GM19452 (cell line): ENCODE results near the gene ARHGEF38.
A peak's percentile ranks its signal among the peaks of the same experiment; 100 is the strongest.
"Not testable (repeated sequence)": the region's sequence is repeated elsewhere in the genome, so short reads cannot be mapped to it uniquely, and the experiment has no call there.

Experiments used
- ATAC-seq: cut with Tn5 transposase; IDR thresholded peaks from one replicate; pipeline ENCODE4 v1.9.1; 2021; ENCODE audit not compliant: unreplicated experiment

The ARHGEF38 gene

DNA sequence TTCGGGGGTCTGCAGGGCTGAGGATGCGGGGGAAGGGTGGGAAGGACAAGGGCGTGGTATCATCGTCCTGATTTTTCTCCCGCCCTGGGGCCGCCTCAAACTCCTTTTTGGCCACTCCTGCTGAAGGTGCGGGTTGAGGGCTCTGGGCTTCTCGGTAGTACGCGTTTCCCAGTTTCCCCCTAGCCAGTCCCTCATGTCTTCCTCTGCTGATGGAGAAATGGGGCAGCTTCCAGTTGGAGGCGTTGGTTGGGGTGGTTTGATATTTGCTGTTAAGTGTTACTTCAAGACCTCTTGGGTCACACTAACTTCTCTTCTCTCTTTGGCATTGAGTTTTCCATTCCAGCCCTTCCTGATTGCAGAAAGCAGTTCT lies 156.6 kb downstream of the ARHGEF38 start:
- ATAC-seq, result peak; percentile 37

DNA sequence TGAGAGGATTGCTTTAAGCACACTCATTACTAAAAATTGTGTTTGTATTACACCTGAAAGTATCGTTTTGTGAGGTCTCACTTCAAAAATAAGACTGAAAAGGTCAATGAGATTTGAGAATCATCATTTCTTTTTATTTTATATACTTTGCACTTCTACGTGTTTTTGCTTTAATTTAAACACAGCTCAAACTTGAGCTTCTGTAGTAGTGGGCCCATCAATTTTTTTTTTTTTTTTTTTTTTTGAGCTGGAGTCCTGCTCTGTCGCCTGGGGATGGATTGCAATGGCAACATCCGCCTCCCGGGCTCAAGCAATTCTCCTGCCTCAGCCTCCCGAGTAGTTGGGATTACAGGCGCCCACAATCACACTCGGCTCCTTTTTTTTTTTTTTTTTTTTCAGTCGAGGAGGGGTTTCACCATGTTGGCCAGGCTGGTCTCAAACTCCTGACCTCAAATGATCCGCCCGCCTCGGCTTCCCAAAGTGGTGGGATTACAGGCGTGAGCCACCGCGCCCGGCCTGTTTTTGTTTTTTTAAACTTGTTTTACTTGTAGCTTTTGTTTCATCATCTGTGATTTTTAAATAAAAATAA lies 157.7 kb downstream of the ARHGEF38 start:
- no peak for ATAC-seq

DNA sequence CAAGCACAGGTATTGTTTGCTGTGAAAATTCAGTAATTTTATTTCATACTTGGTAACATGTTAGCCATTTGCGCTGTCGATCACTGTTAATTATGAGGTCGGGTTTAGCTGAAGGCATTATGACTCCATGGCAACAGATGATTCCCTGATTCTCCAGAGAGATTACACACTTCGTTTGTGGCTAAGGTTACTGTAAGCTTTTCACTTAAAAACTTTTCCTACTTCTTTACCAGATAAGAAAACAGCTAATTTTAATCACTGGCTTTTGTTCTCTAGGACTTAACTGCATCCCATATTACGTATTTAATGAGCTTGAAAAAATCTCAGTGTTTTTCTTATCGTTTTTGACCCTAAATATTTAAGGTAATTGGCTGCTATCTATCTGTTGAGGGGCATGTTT lies 158.3 kb downstream of the ARHGEF38 start:
- no peak for ATAC-seq

DNA sequence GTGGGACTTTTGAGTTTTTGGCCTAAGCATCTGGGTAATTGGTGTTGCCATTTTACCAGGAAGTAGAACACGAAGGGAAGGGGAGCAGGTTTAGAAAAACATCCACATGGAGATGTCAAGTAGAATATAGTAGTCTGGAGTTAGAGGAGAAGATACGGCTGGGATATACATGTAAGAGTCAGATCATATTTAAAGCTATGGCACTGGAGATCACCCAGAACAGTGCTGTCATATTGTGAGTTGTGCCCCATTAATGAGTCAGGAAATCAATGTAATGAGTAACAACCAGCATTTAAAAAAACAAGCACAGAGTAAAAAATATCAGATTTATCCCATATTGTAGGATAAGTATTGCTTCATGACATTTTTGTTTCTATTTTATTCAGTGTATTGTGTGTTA lies 160.3 kb downstream of the ARHGEF38 start:
- no peak for ATAC-seq

DNA sequence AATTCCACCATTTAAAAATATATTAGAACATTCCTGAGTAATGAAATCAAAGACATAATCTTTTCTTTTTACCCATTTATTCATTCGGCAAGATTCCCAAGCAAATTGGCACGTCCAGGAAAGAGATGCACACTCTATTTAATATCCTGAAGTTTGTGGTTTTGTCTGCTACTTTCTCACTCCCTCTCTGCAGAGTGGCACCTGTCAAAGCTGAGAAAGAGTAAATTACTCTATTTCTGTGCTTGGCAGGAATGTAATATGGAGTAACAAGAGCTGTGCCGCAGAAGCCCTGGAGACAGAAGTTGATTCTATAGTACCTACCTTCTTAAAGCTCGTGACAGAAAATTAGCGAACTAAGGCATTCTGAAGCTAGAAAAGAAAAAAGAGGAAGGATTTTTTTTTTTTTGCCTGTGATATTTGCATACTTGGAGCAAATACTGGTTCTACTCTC lies 161.7 kb downstream of the ARHGEF38 start:
- ATAC-seq, result no peak

DNA sequence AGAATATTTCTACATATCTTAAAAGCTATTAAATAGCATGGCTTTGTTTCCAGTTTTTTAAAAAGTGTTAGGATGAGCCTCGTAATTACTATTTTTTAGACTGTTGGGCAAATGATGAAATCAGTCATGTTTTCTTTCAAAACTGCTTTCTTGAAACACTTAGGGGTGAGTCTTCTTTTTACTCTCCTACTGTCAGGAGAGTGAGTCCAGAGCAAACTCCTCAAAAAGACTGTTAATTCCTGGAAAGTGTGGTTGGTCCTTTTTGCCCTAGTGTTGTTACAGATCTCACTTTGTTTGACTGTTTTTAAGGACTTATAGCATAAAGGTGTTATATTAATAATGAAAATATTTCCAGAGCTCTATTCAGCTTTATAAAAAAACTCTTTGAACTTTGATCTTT lies 162.5 kb downstream of the ARHGEF38 start:
- no peak for ATAC-seq

DNA sequence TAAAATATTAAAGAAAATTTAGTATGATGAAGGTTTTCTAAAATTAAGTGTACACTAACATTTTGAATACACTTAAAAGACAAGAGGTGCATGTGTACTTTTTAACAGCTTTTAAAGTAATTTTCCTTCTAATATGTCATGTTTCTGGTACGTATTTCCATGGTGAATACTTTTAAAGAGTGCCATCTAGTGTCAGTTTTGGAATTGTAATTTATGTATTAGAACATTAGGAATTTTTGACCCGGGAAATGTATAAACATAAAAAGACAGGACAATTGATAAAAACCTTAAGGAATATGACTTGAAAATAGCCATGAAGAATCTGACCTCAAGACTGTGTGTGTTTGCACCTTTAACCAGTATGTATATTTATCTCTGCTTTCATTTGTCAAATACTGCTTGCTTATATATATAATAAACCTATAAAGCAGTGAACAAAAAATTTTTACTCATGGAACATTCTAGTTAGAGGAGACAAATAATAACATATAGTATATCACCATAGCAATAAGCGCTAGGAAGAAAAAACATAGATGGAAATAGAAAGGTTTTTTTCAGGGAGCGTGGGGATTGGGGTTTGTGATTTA lies 163.4 kb downstream of the ARHGEF38 start:
- no peak for ATAC-seq

DNA sequence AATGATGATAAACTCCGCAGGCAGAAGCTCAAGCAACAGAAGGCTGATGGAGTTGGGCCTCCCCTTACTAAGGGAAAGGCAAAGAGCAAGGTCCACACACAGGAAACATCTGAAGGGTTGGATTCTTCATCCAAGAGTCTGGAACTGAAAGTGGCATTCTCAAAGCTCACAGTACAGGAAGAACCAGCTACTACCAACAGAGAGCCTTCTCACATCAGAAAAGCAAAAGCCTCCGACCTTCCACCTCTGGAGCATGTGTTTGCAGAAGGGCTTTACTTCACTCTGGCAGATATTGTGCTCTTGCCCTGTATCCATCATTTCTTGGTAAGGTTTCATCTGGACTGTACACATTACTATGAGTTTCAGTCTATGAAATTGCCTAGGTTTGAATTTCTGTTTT lies 166.8 kb downstream of the ARHGEF38 start:
- ATAC-seq, result no peak

DNA sequence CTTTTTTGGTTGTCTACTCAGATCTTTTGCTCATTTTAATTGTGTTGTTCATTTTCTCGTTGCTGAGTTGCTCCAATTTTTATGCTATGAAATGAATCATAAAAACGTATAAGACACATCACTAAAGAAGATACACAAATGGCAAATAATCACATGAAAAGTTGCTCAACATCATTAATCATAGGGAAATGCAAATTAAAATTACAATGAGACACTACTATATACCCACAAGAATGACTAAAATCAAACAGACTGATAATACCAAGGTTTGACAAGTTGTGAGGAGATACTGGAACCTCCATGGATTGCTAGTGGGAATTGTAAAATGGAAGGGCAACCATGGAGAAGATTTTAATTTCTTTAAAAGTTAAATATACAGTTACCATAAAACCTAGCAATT lies 173.2 kb downstream of the ARHGEF38 start:
- ATAC-seq, result no peak

DNA sequence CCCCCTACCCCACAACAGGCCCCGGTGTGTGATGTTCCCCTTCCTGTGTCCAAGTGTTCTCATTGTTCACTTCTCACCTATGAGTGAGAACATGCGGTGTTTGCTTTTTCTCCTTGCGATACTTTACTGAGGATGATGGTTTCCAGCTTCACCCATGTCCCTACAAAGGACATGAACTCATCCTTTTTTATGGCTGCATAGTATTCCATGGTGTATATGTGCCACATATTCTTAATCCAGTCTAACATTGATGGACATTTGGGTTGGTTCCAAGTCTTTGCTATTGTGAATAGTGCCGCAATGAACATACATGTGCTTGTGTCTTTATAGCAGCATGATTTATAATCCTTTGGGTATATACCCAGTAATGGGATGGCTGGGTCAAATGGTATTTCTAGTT lies 177.5 kb downstream of the ARHGEF38 start:
- not testable (repeated sequence) for ATAC-seq
